PC-3 (cell line): ENCODE measurements around the gene ITGB1. TPM values are rescaled to one million over a fixed set of nuclear protein-coding genes. Genes with fewer than 3 reads are reported as not detected.
A peak's percentile ranks its signal among the peaks of the same experiment; 100 is the strongest.

Experiments
- ATAC-seq: fragments of 200-7000 bp; cut with Tn5 transposase; 2 replicates; pipeline ENCODE4 v1.9.1; 2020; ENCODE audit warnings: mild to moderate bottlenecking, moderate library complexity
- Bru-seq: library from RNA; stranded (reverse); fragments of 400-500 nt; gene quantifications from one replicate; lab custom pipeline; 2021; lab: Mats Ljungman, UMichigan
- BruChase-seq, 2 experiments: library from RNA; stranded (reverse); fragments of 400-500 nt; gene quantifications; one replicate each; lab custom pipeline; 2021; lab: Mats Ljungman, UMichigan
- BruUV-seq: library from RNA; stranded (reverse); fragments of 400-500 nt; replicated peaks from 2 replicates; lab custom pipeline; 2021; lab: Mats Ljungman, UMichigan
- CTCF ChIA-PET: fragments of 300-600 bp; sonication (Branson Sonifier 250); formaldehyde crosslinking; loops from one replicate; lab custom pipeline; 2022; ENCODE audit warnings: antibody characterized with exemption; lab: Charles Lee
- POLR2A ChIA-PET: fragments of 300-600 bp; sonication (Branson Sonifier 250); formaldehyde crosslinking; loops from one replicate; lab custom pipeline; 2022; ENCODE audit warnings: antibody characterized with exemption; ENCODE audit not compliant: unreplicated experiment; lab: Charles Lee
- DNase-seq: peaks from one replicate; pipeline ENCODE4 v3.0.0-alpha.2; 2015
- H2AFZ ChIP-seq: fragments of 300-600 bp; sonication (generic); 2 replicates; pipeline ENCODE4 v1.6.0; 2016; ENCODE audit warnings: antibody characterized with exemption, low read length
- H3F3A ChIP-seq: fragments of 300-600 bp; sonication (generic); one replicate; pipeline ENCODE4 v1.6.0; 2017; ENCODE audit warnings: antibody characterized with exemption, low read length, control low read depth, mild to moderate bottlenecking; ENCODE audit not compliant: unreplicated experiment
- H3K27ac ChIP-seq: fragments of 300-600 bp; sonication (generic); 2 replicates; pipeline ENCODE4 v1.5.1; 2016; ENCODE audit warnings: mild to moderate bottlenecking, low read length
- H3K27me3 ChIP-seq: fragments of 300-600 bp; sonication (generic); 2 replicates; pipeline ENCODE4 v1.6.1; 2016; ENCODE audit warnings: low read length, mixed read lengths
- H3K36me3 ChIP-seq: fragments of 300-600 bp; sonication (generic); 2 replicates; pipeline ENCODE4 v1.6.1; 2016; ENCODE audit warnings: low read depth, mixed run types, low read length, mixed read lengths
- H3K4me1 ChIP-seq: fragments of 300-600 bp; sonication (generic); 2 replicates; pipeline ENCODE4 v1.5.1; 2016; ENCODE audit warnings: low read length; ENCODE audit not compliant: insufficient read depth
- H3K4me2 ChIP-seq: fragments of 300-600 bp; sonication (generic); 2 replicates; pipeline ENCODE4 v1.6.0; 2016; ENCODE audit warnings: low read length
- H3K4me3 ChIP-seq: fragments of 300-600 bp; sonication (generic); 2 replicates; pipeline ENCODE4 v1.5.1; 2016; ENCODE audit warnings: mild to moderate bottlenecking, low read length, mixed read lengths
- H3K79me2 ChIP-seq: fragments of 300-600 bp; sonication (generic); 2 replicates; pipeline ENCODE4 v1.6.1; 2017; ENCODE audit warnings: low read length, mixed read lengths
- H3K9ac ChIP-seq: fragments of 300-600 bp; sonication (generic); 2 replicates; pipeline ENCODE4 v1.6.0; 2016; ENCODE audit warnings: mild to moderate bottlenecking, low read length
- H3K9me2 ChIP-seq: fragments of 300-600 bp; sonication (generic); replicated peaks from 2 replicates; pipeline ENCODE4 v1.6.1; 2016; ENCODE audit warnings: mixed run types, low read length, mixed read lengths
- H3K9me3 ChIP-seq: fragments of 300-600 bp; sonication (generic); 2 replicates; pipeline ENCODE4 v1.6.1; 2016; ENCODE audit warnings: low read length, mixed read lengths
- H4K20me1 ChIP-seq: fragments of 300-600 bp; sonication (generic); 2 replicates; pipeline ENCODE4 v1.6.1; 2016; ENCODE audit warnings: low read length, mixed read lengths
- EZH2 ChIP-seq: fragments of 300-600 bp; sonication (generic); IDR thresholded peaks from one replicate; pipeline ENCODE4 v1.6.1; 2017; ENCODE audit warnings: antibody characterized with exemption, mild to moderate bottlenecking, low read length; ENCODE audit not compliant: unreplicated experiment
- EZH2phosphoT487 ChIP-seq: fragments of 300-600 bp; sonication (generic); IDR thresholded peaks from 2 replicates; pipeline ENCODE4 v1.6.1; 2018; ENCODE audit warnings: mild to moderate bottlenecking, antibody characterized with exemption, low read length, borderline replicate concordance
- intact Hi-C: fragments of 100-400 bp; cut with micrococcal nuclease; formaldehyde crosslinking; loops from 2 replicates; pipeline ENCODE4 v1.9.0; 2023
- long read RNA-seq: library from polyadenylated mRNA; unstranded; transcript quantifications from one replicate; pipeline ENCODE4 v2.0.0, GENCODE V29; 2021; ENCODE audit not compliant: unreplicated experiment
- total RNA-seq: library from RNA; depleted of rRNA; stranded (reverse); fragments of >200 nt; gene quantifications from 2 replicates; pipeline ENCODE4 v1.2.3, GENCODE V29; 2014; rRNA removed
- TF ChIP-seq, protein P1 (sequence below): fragments of 300-600 bp; sonication (generic); conservative IDR thresholded peaks from 2 replicates; pipeline ENCODE4 v1.5.1; 2017; ENCODE audit warnings: antibody characterized with exemption, low read depth, mild to moderate bottlenecking, low read length

Gene ITGB1
- total RNA-seq (956 and 1,010 TPM in 2 replicates), Bru-seq, nascent RNA (percentile 99 among the genes with signal in this experiment), BruChase-seq, experiment 1, labeled RNA remaining after a 6-hour chase (percentile 98 among the genes with signal in this experiment), BruChase-seq, experiment 2, labeled RNA remaining after a 2-hour chase (percentile 99 among the genes with signal in this experiment)
- long read RNA-seq, transcript ITGB1-201 (16 exons, 3,640 nt) = major isoform, 1,561 of 2,034 reads
- long read RNA-seq, transcript ITGB1-202 (16 exons, 3,784 nt) = minor isoform, 13 of 2,034 reads
- long read RNA-seq, partial matches to known transcripts = 260 of 2,034 reads
- long read RNA-seq, other reads (novel, unspliced or antisense) = 196 of 2,034 reads

DNA sequence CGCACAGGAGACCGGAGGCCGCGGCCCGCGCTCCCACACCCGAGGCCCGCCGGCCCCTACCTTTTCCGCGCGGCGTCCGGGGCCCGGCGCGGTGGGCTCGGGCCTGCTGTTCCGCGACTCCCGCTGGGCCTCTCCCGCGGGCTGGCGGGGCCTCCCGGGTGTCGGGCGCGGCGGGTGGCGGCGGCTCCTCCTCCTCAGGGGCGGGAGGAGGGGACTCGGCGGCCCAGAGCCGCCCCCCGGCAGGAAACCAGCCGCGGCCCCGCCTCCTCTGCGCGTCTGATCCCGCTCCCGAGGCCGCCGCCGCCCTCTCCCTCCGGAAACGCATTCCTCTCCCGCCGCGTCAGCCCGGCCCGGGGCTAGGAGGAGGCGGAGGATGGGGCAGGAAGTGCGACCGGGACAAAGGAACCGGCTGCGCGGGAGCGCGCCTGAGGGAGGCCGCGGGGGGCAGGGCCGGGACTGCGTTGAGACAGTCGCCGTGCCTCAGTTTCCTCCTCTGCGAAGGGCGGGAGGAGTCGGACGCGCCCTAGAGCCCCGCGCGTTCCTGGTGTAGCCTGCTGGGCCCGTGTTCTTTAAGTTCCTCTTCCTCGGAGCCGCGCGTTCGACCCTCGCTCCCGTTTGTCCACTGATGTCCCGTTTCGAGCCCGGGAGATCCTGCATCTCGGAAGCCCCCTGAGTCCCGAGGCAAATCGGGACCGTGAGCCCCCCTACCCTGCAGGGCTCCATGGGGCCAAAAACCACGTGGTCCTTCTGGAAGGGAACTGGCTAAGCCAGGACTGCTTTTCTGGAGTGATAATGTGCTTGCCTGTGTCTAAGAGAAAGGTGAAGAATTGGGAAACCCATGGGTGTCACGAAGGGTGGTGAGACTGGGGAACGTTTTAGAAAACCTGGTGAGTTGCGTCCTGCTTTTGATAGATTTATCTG lies at the start of gene ITGB1:
ITGB1 (minus strand) TSS at position 146 of the 921 bp plus-strand sequence. CDS start 22,672 bp downstream, outside the sequence.
- intact Hi-C loops = loop anchor here (1.0 to 5.0 kb wide), 5 partner anchors 15 to 198 kb away; no protein-coding TSS in a partner anchor
- no peaks in the 10 kb centered on the region for H3K9me2 ChIP-seq
- peak within 1 kb of the TSS; percentile 82 for H3K27ac ChIP-seq
- peak within 1 kb of the TSS; percentile 75 for H3K4me3 ChIP-seq
- H3F3A ChIP-seq = peaks cover 7% of the 10 kb centered on the region
- H3K4me1 ChIP-seq = peaks cover 68% of the 10 kb centered on the region
- DNase-seq (peak; percentile 100), ATAC-seq (peak; percentile 77)
- H3K9me3 ChIP-seq = no peaks in the 10 kb centered on the region
- peaks cover 80% of the 10 kb centered on the region for H3K79me2 ChIP-seq
- TSS peak; percentile 66 for BruUV-seq
- TF ChIP-seq EZH2phosphoT487 = peak; percentile 98
- TF ChIP-seq, protein P1, sequence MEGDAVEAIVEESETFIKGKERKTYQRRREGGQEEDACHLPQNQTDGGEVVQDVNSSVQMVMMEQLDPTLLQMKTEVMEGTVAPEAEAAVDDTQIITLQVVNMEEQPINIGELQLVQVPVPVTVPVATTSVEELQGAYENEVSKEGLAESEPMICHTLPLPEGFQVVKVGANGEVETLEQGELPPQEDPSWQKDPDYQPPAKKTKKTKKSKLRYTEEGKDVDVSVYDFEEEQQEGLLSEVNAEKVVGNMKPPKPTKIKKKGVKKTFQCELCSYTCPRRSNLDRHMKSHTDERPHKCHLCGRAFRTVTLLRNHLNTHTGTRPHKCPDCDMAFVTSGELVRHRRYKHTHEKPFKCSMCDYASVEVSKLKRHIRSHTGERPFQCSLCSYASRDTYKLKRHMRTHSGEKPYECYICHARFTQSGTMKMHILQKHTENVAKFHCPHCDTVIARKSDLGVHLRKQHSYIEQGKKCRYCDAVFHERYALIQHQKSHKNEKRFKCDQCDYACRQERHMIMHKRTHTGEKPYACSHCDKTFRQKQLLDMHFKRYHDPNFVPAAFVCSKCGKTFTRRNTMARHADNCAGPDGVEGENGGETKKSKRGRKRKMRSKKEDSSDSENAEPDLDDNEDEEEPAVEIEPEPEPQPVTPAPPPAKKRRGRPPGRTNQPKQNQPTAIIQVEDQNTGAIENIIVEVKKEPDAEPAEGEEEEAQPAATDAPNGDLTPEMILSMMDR = no peak
- TF ChIP-seq EZH2 = no peak
- peaks cover 41% of the 10 kb centered on the region for H4K20me1 ChIP-seq
- H3K27me3 ChIP-seq = no peaks in the 10 kb centered on the region
- ChIA-PET POLR2A (interaction anchor here (0.6 to 2.0 kb wide), 2 partner anchors 23 to 642 kb away, joined by 3 to 37 read pairs; no protein-coding TSS in a partner anchor), CTCF (interaction anchor here (1.8 kb wide), 1 partner anchor 51 kb away, joined by 5 read pairs; no protein-coding TSS in a partner anchor)
- peaks cover 28% of the 10 kb centered on the region for H3K36me3 ChIP-seq
- peak within 1 kb of the TSS; percentile 71 for H2AFZ ChIP-seq
- peak within 1 kb of the TSS; percentile 89 for H3K4me2 ChIP-seq
- H3K9ac ChIP-seq = peak within 1 kb of the TSS; percentile 92

DNA sequence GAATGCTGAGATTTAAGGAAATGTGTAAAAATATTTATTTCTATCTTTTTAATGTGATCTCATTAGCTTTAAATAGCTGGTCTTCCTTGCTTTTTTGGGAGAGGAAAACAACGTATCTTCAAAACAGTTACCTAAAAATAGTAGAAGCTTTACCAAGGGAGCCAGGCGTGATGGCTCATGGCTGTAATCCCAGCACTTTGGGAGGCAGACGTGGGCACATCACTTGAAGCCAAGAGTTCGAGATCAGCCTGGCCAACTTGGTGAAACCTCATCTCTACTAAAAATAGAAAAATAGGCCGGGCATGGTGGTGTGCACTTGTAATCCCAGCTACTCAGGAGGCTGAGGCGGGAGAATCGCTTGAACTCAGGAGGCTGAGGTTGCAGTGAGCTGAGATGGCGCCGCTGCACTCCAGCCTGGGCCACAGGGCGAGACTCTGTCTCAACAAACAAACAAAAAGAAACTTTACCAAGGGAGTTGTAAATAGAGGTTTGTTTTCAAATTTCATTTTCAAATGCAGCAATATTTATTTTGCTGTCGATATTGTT lies 48.4 kb upstream of the ITGB1 start:
- Histone ChIP-seq H4K20me1 (no peaks in the 10 kb centered on the region), H3K79me2 (peaks cover 24% of the 10 kb centered on the region), H3K4me3 (peak overlapping the region; percentile 62; the same call in 1 of the 2 replicates), H3F3A (peaks cover 33% of the 10 kb centered on the region), H3K27ac (peak overlapping the region; percentile 86), H3K9ac (peak overlapping the region; percentile 68), H2AFZ (peak overlapping the region; percentile 62), H3K36me3 (no peaks in the 10 kb centered on the region), H3K27me3 (no peaks in the 10 kb centered on the region), H3K9me2 (no peaks in the 10 kb centered on the region), H3K4me2 (peak overlapping the region; percentile 84), H3K4me1 (peaks cover 68% of the 10 kb centered on the region), H3K9me3 (no peaks in the 10 kb centered on the region)
- DNase-seq (no peak), ATAC-seq (no peak)
- intact Hi-C loops = loop anchor here (5.0 kb wide), 2 partner anchors 154 to 659 kb away; partner anchors contain the start of gene EPC1
- no TSS peak for BruUV-seq
- CTCF ChIA-PET = no interaction called here
- TF ChIP-seq EZH2phosphoT487 (no peak), EZH2 (no peak)
- TF ChIP-seq, protein P1 = no peak
- POLR2A ChIA-PET = no interaction called here
